GM23248 (cell line): ENCODE data around the gene GPR68. TPM values are rescaled to one million over a fixed set of nuclear protein-coding genes. Genes with fewer than 3 reads are reported as not detected.

Experiments used
- DNase-seq: peaks from one replicate; pipeline ENCODE4 v3.0.0-alpha.2; 2015
- H2AFZ ChIP-seq: fragments of 200-600 bp; sonication (generic); 2 replicates; pipeline ENCODE4 v1.6.1; 2016; ENCODE audit warnings: antibody characterized with exemption
- H3F3A ChIP-seq: fragments of 200-600 bp; sonication (generic); 2 replicates; pipeline ENCODE4 v1.6.1; 2016; ENCODE audit warnings: mild to moderate bottlenecking, antibody characterized with exemption, mixed run types; ENCODE audit not compliant: insufficient read depth
- H3K27ac ChIP-seq: fragments of 200-600 bp; sonication (generic); 2 replicates; pipeline ENCODE4 v1.5.1; 2016; ENCODE audit warnings: mild to moderate bottlenecking
- H3K27me3 ChIP-seq: fragments of 200-600 bp; sonication (generic); replicated peaks from 2 replicates; pipeline ENCODE4 v1.6.1; 2016; ENCODE audit warnings: mild to moderate bottlenecking; ENCODE audit not compliant: insufficient read depth
- H3K36me3 ChIP-seq: fragments of 200-600 bp; sonication (generic); 2 replicates; pipeline ENCODE4 v1.6.1; 2016; ENCODE audit warnings: low read depth, mild to moderate bottlenecking
- H3K4me1 ChIP-seq: fragments of 200-600 bp; sonication (generic); 2 replicates; pipeline ENCODE4 v1.6.1; 2016; ENCODE audit warnings: mild to moderate bottlenecking; ENCODE audit not compliant: insufficient read depth
- H3K4me2 ChIP-seq: fragments of 200-600 bp; sonication (generic); one replicate; pipeline ENCODE4 v1.6.1; 2016; ENCODE audit warnings: mild to moderate bottlenecking; ENCODE audit not compliant: unreplicated experiment
- H3K4me3 ChIP-seq: fragments of 200-600 bp; sonication (generic); 2 replicates; pipeline ENCODE4 v1.5.1; 2016; ENCODE audit warnings: mild to moderate bottlenecking
- H3K79me2 ChIP-seq: fragments of 200-600 bp; sonication (generic); 2 replicates; pipeline ENCODE4 v1.6.1; 2016; ENCODE audit warnings: mild to moderate bottlenecking; ENCODE audit not compliant: insufficient read depth
- H3K9ac ChIP-seq: fragments of 200-600 bp; sonication (generic); 2 replicates; pipeline ENCODE4 v1.6.1; 2016; ENCODE audit warnings: mild to moderate bottlenecking
- H3K9me2 ChIP-seq: fragments of 200-600 bp; sonication (generic); 2 replicates; pipeline ENCODE4 v1.6.1; 2016; ENCODE audit warnings: mixed run types, mild to moderate bottlenecking, moderate library complexity; ENCODE audit not compliant: insufficient read depth
- H3K9me3 ChIP-seq: fragments of 200-600 bp; sonication (generic); one replicate; pipeline ENCODE4 v1.6.1; 2017; ENCODE audit warnings: low read depth
- H4K20me1 ChIP-seq: fragments of 200-600 bp; sonication (generic); 2 replicates; pipeline ENCODE4 v1.6.0; 2016; ENCODE audit not compliant: insufficient read depth
- EZH2 ChIP-seq: fragments of 200-600 bp; sonication (generic); IDR thresholded peaks from 2 replicates; pipeline ENCODE4 v1.6.1; 2018; ENCODE audit warnings: antibody characterized with exemption, mild to moderate bottlenecking; ENCODE audit not compliant: insufficient read depth, poor library complexity, severe bottlenecking
- EZH2phosphoT487 ChIP-seq: fragments of 200-600 bp; sonication (generic); IDR thresholded peaks from 2 replicates; pipeline ENCODE4 v1.6.1; 2018; ENCODE audit warnings: antibody characterized with exemption, moderate library complexity, mild to moderate bottlenecking, low read depth; ENCODE audit not compliant: insufficient read depth
- WGBS, 2 experiments: methylation state at CpG; one replicate each; pipeline ENCODE4 v1.1.6; 2015 to 2017; ENCODE audit warnings: low lambda C conversion rate in 2 of 2, low coverage in 1 of 2; ENCODE audit errors: missing lambda C conversion rate in 2 of 2; 5-methylcytosine and 5-hydroxymethylcytosine counted together
- in situ Hi-C: fragments of 300-500 bp; cut with MboI; formaldehyde crosslinking; loops from 2 replicates; pipeline ENCODE4 v1.15.0; 2020
- polyA plus RNA-seq: library from polyadenylated mRNA; unstranded; fragments of >200 nt; fragmentation: Nextera tagmentation; extraction: Ambion mirVana; gene quantifications from 2 replicates; pipeline ENCODE4 v1.2.1, GENCODE V29; 2016
- total RNA-seq: library from RNA; depleted of rRNA; stranded (reverse); fragments of >200 nt; shearing (Covaris generic); gene quantifications from 2 replicates; pipeline ENCODE4 v1.2.3, GENCODE V29; 2014

The GPR68 gene
- total and polyA plus RNA-seq, 2 experiments from 2014 or later, result 5.1 to 8.6 TPM

- in situ Hi-C loops, result no loop called here
- TF ChIP-seq EZH2phosphoT487 (no peak), EZH2 (no peak)
- WGBS, 2 experiments, result 96 to 98% methylated on average over 10 of the region's 10 CpGs
Observed at GRCh38 chr14:91215381-91215780, 29.1 kb downstream of the GPR68 start.

GRCh38 chr14:91214306-91214705 lies 30.2 kb downstream of the GPR68 start:
- Histone ChIP-seq H4K20me1 (no peaks in the 10 kb centered on the region), H3F3A (no peaks in the 10 kb centered on the region), H3K4me3 (no peak overlapping the region), H2AFZ (no peak overlapping the region), H3K4me2 (no peak overlapping the region), H3K27me3 (no peaks in the 10 kb centered on the region), H3K9me2 (no peaks in the 10 kb centered on the region), H3K9me3 (no peaks in the 10 kb centered on the region), H3K36me3 (peaks cover 4% of the 10 kb centered on the region; the same call in 1 of the 2 replicates), H3K4me1 (no peaks in the 10 kb centered on the region), H3K27ac (no peak overlapping the region), H3K79me2 (no peaks in the 10 kb centered on the region), H3K9ac (no peak overlapping the region)
- DNase-seq, result no peak
- in situ Hi-C loops, result no loop called here
- WGBS, 2 experiments, result 90 to 100% methylated on average over 6 of the region's 6 CpGs
- TF ChIP-seq EZH2phosphoT487, result no peak
- TF ChIP-seq EZH2, result no peak

More at GRCh38 chr14:91215381-91215780, 29.1 kb downstream of the GPR68 start:
- H3K27me3 ChIP-seq, result no peaks in the 10 kb centered on the region
- peaks cover 4% of the 10 kb centered on the region; the same call in 1 of the 2 replicates for H3K36me3 ChIP-seq
- no peaks in the 10 kb centered on the region for H4K20me1 ChIP-seq
- no peaks in the 10 kb centered on the region for H3K79me2 ChIP-seq
- H3K4me2 ChIP-seq, result no peak overlapping the region
- no peak overlapping the region for H3K27ac ChIP-seq
- H3K4me1 ChIP-seq, result no peaks in the 10 kb centered on the region
- no peak for DNase-seq
- no peak overlapping the region for H3K9ac ChIP-seq
- no peaks in the 10 kb centered on the region for H3K9me3 ChIP-seq
- no peak overlapping the region for H2AFZ ChIP-seq
- H3F3A ChIP-seq, result no peaks in the 10 kb centered on the region
- no peaks in the 10 kb centered on the region for H3K9me2 ChIP-seq
- H3K4me3 ChIP-seq, result no peak overlapping the region

- H3K9me2 ChIP-seq, result no peaks in the 10 kb centered on the region
- no peaks in the 10 kb centered on the region for H3K9me3 ChIP-seq
- no peak overlapping the region for H3K9ac ChIP-seq
- 93 to 96% methylated on average over 2 of the region's 2 CpGs for WGBS, 2 experiments
- H3K4me3 ChIP-seq, result no peak overlapping the region
- H3K27me3 ChIP-seq, result no peaks in the 10 kb centered on the region
- no peaks in the 10 kb centered on the region for H4K20me1 ChIP-seq
- no peak overlapping the region for H3K4me2 ChIP-seq
- no peak for TF ChIP-seq EZH2phosphoT487
- TF ChIP-seq EZH2, result no peak
- DNase-seq, result no peak
- peaks cover 4% of the 10 kb centered on the region; the same call in 1 of the 2 replicates for H3K36me3 ChIP-seq
- no peaks in the 10 kb centered on the region for H3K79me2 ChIP-seq
- no peaks in the 10 kb centered on the region for H3F3A ChIP-seq
- no peak overlapping the region for H2AFZ ChIP-seq
- no peak overlapping the region for H3K27ac ChIP-seq
- H3K4me1 ChIP-seq, result no peaks in the 10 kb centered on the region
- in situ Hi-C loops, result no loop called here
Observed at GRCh38 chr14:91211017-91211416, 33.5 kb downstream of the GPR68 start.

GRCh38 chr14:91207008-91207407 lies 37.5 kb downstream of the GPR68 start:
- no peaks in the 10 kb centered on the region for H4K20me1 ChIP-seq
- peaks cover 4% of the 10 kb centered on the region; the same call in 1 of the 2 replicates for H3K36me3 ChIP-seq
- no peaks in the 10 kb centered on the region for H3K27me3 ChIP-seq
- H3K4me3 ChIP-seq, result no peak overlapping the region
- TF ChIP-seq EZH2phosphoT487 (no peak), EZH2 (no peak)
- H3K27ac ChIP-seq, result no peak overlapping the region
- no peaks in the 10 kb centered on the region for H3F3A ChIP-seq
- no peak overlapping the region for H3K4me2 ChIP-seq
- in situ Hi-C loops, result no loop called here
- H3K4me1 ChIP-seq, result peaks cover 9% of the 10 kb centered on the region
- no peak overlapping the region for H3K9ac ChIP-seq
- DNase-seq, result no peak
- H2AFZ ChIP-seq, result no peak overlapping the region
- no peaks in the 10 kb centered on the region for H3K79me2 ChIP-seq
- H3K9me2 ChIP-seq, result no peaks in the 10 kb centered on the region
- no peaks in the 10 kb centered on the region for H3K9me3 ChIP-seq
- WGBS, 2 experiments, result 84 to 85% methylated on average over 3 of the region's 3 CpGs

- Histone ChIP-seq H3K27me3 (no peaks in the 10 kb centered on the region), H3K79me2 (no peaks in the 10 kb centered on the region), H3K4me2 (no peak overlapping the region), H3K9me3 (no peaks in the 10 kb centered on the region), H2AFZ (no peak overlapping the region), H3K4me3 (no peak overlapping the region), H3K4me1 (peaks cover 10% of the 10 kb centered on the region), H3K9ac (no peak overlapping the region), H3K27ac (no peak overlapping the region), H3K36me3 (no peaks in the 10 kb centered on the region), H3F3A (no peaks in the 10 kb centered on the region), H3K9me2 (no peaks in the 10 kb centered on the region), H4K20me1 (no peaks in the 10 kb centered on the region)
- in situ Hi-C loops, result no loop called here
- no peak for DNase-seq
- no peak for TF ChIP-seq EZH2
- no peak for TF ChIP-seq EZH2phosphoT487
- 86 to 90% methylated on average over 7 of the region's 7 CpGs for WGBS, 2 experiments
Observed at GRCh38 chr14:91205459-91205858, 39.0 kb downstream of the GPR68 start.
